Measurements from ENCODE around the gene TSPY8. TPM values are rescaled to one million over a fixed set of nuclear protein-coding genes. Genes with fewer than 3 reads are reported as not detected.
"Not testable (repeated sequence)": the region's sequence is repeated elsewhere in the genome, so short reads cannot be mapped to it uniquely, and the experiment has no call there.

The TSPY8 gene, protein sequence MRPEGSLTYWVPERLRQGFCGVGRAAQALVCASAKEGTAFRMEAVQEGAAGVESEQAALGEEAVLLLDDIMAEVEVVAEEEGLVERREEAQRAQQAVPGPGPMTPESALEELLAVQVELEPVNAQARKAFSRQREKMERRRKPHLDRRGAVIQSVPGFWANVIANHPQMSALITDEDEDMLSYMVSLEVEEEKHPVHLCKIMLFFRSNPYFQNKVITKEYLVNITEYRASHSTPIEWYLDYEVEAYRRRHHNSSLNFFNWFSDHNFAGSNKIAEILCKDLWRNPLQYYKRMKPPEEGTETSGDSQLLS
- total RNA-seq, result not detected

DNA sequence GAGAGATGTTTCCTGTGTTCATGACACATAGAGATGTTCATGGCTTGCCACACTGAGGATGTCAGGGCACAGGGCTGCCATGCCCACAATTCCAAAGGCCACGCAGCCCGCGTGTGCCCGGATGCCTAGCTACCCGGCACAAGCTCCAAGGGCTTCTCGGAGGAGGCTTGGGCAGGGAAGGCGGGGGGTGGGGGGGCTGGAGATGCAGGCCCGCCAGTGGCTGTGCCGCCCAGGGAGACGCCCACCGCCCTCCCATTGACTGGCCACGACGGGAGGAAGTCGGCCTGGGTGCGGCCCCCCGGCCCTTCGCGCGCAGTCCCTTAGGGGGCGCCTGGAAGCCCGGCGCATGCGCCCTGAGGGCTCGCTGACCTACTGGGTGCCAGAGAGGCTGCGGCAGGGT lies at the start of gene TSPY8:
TSS of gene TSPY8 (plus strand) at position 301 of the 400 bp plus-strand sequence. CDS start at position 347, 46 bp downstream.
- not testable (repeated sequence) for DNase-seq

DNA sequence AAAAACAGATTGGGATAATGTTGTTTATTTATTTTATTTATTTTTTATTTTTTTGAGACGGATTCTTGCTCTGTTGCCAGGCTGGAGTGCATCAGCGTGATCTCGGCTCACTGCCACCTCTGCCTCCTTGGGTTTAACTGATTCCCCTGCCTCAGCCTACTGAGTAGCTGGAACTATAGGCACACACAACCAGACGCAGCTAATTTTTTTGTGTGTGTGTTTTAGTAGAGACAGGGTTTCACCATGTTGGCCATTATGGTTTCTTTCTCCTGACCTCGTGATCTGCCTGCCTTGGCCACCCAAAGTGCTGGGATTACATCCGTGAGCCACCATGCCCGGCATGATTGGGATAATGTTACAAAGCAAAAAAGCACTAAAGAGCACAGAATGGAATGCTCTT lies 36.6 kb upstream of the TSPY8 start:
- no peak for DNase-seq

DNA sequence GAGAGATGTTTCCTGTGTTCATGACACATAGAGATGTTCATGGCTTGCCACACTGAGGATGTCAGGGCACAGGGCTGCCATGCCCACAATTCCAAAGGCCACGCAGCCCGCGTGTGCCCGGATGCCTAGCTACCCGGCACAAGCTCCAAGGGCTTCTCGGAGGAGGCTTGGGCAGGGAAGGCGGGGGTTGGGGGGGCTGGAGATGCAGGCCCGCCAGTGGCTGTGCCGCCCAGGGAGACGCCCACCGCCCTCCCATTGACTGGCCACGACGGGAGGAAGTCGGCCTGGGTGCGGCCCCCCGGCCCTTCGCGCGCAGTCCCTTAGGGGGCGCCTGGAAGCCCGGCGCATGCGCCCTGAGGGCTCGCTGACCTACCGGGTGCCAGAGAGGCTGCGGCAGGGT lies 20.4 kb upstream of the TSPY8 start, which contains the start of gene TSPY4:
TSS of gene TSPY4 (plus strand) at position 301 of the 400 bp plus-strand sequence. CDS start at position 347, 46 bp downstream.
- DNase-seq, result not testable (repeated sequence)

DNA sequence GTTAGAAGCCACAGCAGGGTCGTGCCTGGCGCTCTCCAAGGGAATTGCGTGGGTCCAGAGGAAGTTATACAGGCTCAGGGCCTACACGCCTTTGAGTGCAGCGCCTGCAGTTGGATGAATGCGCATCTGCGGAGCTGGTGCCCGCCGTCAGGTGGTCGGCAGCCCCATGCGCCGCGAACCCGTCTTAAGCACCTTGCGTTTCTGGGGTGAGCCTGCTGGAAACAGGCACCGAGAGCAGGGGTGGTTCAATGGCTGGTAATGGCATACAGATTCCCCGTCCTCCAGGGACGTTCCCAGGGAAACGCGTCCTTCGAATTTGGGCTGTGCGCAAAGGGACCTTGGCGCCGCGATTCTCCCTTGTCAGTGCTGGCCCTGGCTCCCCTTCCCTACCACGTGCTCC lies 38.9 kb downstream of the TSPY8 start:
- DNase-seq, result not testable (repeated sequence)

DNA sequence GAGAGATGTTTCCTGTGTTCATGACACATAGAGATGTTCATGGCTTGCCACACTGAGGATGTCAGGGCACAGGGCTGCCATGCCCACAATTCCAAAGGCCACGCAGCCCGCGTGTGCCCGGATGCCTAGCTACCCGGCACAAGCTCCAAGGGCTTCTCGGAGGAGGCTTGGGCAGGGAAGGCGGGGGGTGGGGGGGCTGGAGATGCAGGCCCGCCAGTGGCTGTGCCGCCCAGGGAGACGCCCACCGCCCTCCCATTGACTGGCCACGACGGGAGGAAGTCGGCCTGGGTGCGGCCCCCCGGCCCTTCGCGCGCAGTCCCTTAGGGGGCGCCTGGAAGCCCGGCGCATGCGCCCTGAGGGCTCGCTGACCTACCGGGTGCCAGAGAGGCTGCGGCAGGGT lies 40.5 kb downstream of the TSPY8 start, which contains the start of gene TSPY3:
TSS of gene TSPY3 (plus strand) at position 301 of the 400 bp plus-strand sequence. CDS start at position 347, 46 bp downstream.
- DNase-seq, result not testable (repeated sequence)

Small RNAs within 50 kb of the gene (small RNA-seq; reads per million reads assigned to genes)
- not detected for gene AC006158.1 (ENCODE audit: low replicate concordance)

Other genes starting within 250 kb of the TSPY8 start
- not detected for gene TSPY4, start 20.3 kb upstream of the TSPY8 start, total RNA-seq
- not detected for gene TSPY3, start 40.6 kb downstream of the TSPY8 start, total RNA-seq
- gene TSPY1, start 109.2 kb downstream of the TSPY8 start, total RNA-seq, result not detected
- gene TSPY9, start 129.5 kb downstream of the TSPY8 start, total RNA-seq, result not detected
- gene TSPY10, start 170.1 kb downstream of the TSPY8 start, total RNA-seq, result not detected